Upper lobe of left lung (tissue), 6 donors: ENCODE measurements around the gene TMEM132E. TPM values are rescaled to one million over a fixed set of nuclear protein-coding genes. Genes with fewer than 3 reads are reported as not detected.

ENCODE experiments used
- ATAC-seq, 2 donors: fragments of 200-7000 bp; cut with Tn5 transposase; one replicate each; pipeline ENCODE4 v1.9.1; 2022; ENCODE audit warnings: mild to moderate bottlenecking in 2 of 2, moderate library complexity in 2 of 2; ENCODE audit not compliant: low FRiP score in 2 of 2
- DNase-seq, 2 donors: peaks; one replicate each; pipeline ENCODE4 v3.0.0-alpha.2; 2019 to 2020
- H3K27ac ChIP-seq, 4 donors: fragments of 200-600 bp; sonication (generic); one replicate each; pipeline ENCODE4 v1.5.1; 2016 to 2019
- H3K27me3 ChIP-seq, 4 donors: fragments of 200-600 bp; sonication (generic); one replicate each; pipeline ENCODE4 v1.5.1; 2017 to 2019
- H3K36me3 ChIP-seq, 4 donors: fragments of 200-600 bp; sonication (generic); one replicate each; pipeline ENCODE4 v1.5.1; 2016 to 2019
- H3K4me1 ChIP-seq, 4 donors: fragments of 200-600 bp; sonication (generic); one replicate each; pipeline ENCODE4 v1.5.1; 2018 to 2019
- H3K4me3 ChIP-seq, 4 donors: fragments of 200-600 bp; sonication (generic); one replicate each; pipeline ENCODE4 v1.5.1; 2017 to 2019; ENCODE audit warnings: mild to moderate bottlenecking in 2 of 4, moderate library complexity in 1 of 4
- H3K9me3 ChIP-seq, 4 donors: fragments of 200-600 bp; sonication (generic); one replicate each; pipeline ENCODE4 v1.5.1; 2018 to 2019
- EP300 ChIP-seq, 4 donors: sonication (generic); formaldehyde crosslinking; IDR thresholded peaks; one replicate each; pipeline ENCODE4 v1.5.1; 2017; ENCODE audit warnings: antibody characterized with exemption in 4 of 4, control low read depth in 2 of 4
- POLR2A ChIP-seq, 4 donors: fragments of 450-650 bp; IDR thresholded peaks; one replicate each; pipeline ENCODE4 v1.5.1; 2016 to 2017; ENCODE audit warnings: antibody characterized with exemption in 4 of 4, mild to moderate bottlenecking in 2 of 4
- POLR2AphosphoS5 ChIP-seq, 2 donors: sonication (generic); formaldehyde crosslinking; IDR thresholded peaks; one replicate each; pipeline ENCODE4 v1.5.1; 2017; ENCODE audit warnings: antibody characterized with exemption in 2 of 2
- WGBS, 2 donors: methylation state at CpG; one replicate each; pipeline ENCODE4 v1.1.5; 2017 to 2018; 5-methylcytosine and 5-hydroxymethylcytosine counted together
- total RNA-seq, 6 donors: library from RNA; depleted of rRNA in 4 of 6; stranded (reverse); fragments of >200 nt in 4 of 6; gene quantifications; one replicate each; pipeline versions ENCODE4 v1.1.0 to v1.2.1, GENCODE V29; 2016 to 2021
- TF ChIP-seq, protein P1 (sequence below), 6 experiments: fragments of 450-650 bp in 4 of 6; fragments of 200-600 bp in 2 of 6; sonication (generic) in 2 of 6; IDR thresholded peaks; one replicate each; pipeline ENCODE4 v1.5.1; 2016 to 2019; ENCODE audit warnings: antibody characterized with exemption in 6 of 6
- donor health status: DM: no; HTN: no; CAD: no; lungs with moderate emphysema.
- donor health status: DM: no; HTN: yes; CAD: no; lungs with severe emphysema.

The TMEM132E gene
- total RNA-seq, 6 donors from 2014 or later, result 0.06 to 0.17 TPM; not detected in 4

- Histone ChIP-seq H3K27ac (no peak overlapping the region), H3K36me3 (no peaks in the 10 kb centered on the region), H3K9me3 (no peaks in the 10 kb centered on the region), H3K4me1 (no peaks in the 10 kb centered on the region), H3K27me3 (no peaks in the 10 kb centered on the region), H3K4me3 (no peak overlapping the region)
- 74 to 85% methylated on average over 4 of the region's 4 CpGs for WGBS, 2 donors
- no peak for ATAC-seq
- TF ChIP-seq EP300 (IDR thresholded peaks at IDR 0.05), result no peak
- TF ChIP-seq POLR2A (IDR thresholded peaks at IDR 0.05), result no peak
- TF ChIP-seq, protein P1, sequence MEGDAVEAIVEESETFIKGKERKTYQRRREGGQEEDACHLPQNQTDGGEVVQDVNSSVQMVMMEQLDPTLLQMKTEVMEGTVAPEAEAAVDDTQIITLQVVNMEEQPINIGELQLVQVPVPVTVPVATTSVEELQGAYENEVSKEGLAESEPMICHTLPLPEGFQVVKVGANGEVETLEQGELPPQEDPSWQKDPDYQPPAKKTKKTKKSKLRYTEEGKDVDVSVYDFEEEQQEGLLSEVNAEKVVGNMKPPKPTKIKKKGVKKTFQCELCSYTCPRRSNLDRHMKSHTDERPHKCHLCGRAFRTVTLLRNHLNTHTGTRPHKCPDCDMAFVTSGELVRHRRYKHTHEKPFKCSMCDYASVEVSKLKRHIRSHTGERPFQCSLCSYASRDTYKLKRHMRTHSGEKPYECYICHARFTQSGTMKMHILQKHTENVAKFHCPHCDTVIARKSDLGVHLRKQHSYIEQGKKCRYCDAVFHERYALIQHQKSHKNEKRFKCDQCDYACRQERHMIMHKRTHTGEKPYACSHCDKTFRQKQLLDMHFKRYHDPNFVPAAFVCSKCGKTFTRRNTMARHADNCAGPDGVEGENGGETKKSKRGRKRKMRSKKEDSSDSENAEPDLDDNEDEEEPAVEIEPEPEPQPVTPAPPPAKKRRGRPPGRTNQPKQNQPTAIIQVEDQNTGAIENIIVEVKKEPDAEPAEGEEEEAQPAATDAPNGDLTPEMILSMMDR (IDR thresholded peaks at IDR 0.05), result no peak
- TF ChIP-seq POLR2AphosphoS5 (IDR thresholded peaks at IDR 0.05), result no peak
- no peak for DNase-seq
Measured at GRCh38 chr17:34656801-34657200, 77.4 kb downstream of the TMEM132E start.

GRCh38 chr17:34658811-34659560, 79.6 kb downstream of the TMEM132E start:
- H3K4me3 ChIP-seq, result no peak overlapping the region
- H3K9me3 ChIP-seq, result no peaks in the 10 kb centered on the region
- H3K27me3 ChIP-seq, result no peaks in the 10 kb centered on the region
- ATAC-seq, result no peak
- TF ChIP-seq POLR2A (IDR thresholded peaks at IDR 0.05) (no peak), POLR2AphosphoS5 (IDR thresholded peaks at IDR 0.05) (no peak)
- TF ChIP-seq, protein P1 (IDR thresholded peaks at IDR 0.05), result no peak
- 74% methylated on average over 10 of the region's 10 CpGs for WGBS, 2 donors
- no peak for DNase-seq
- H3K4me1 ChIP-seq, result no peaks in the 10 kb centered on the region
- no peaks in the 10 kb centered on the region for H3K36me3 ChIP-seq
- no peak overlapping the region for H3K27ac ChIP-seq

GRCh38 chr17:34663714-34664113, 84.3 kb downstream of the TMEM132E start:
- 58 to 72% methylated on average over 3 of the region's 3 CpGs for WGBS, 2 donors
- Histone ChIP-seq H3K27me3 (no peaks in the 10 kb centered on the region), H3K9me3 (no peaks in the 10 kb centered on the region), H3K4me1 (no peaks in the 10 kb centered on the region), H3K27ac (no peak overlapping the region), H3K36me3 (no peaks in the 10 kb centered on the region), H3K4me3 (no peak overlapping the region)
- no peak for DNase-seq
- ATAC-seq, result no peak
- TF ChIP-seq, protein P1 (IDR thresholded peaks at IDR 0.05), result no peak
- TF ChIP-seq EP300 (IDR thresholded peaks at IDR 0.05) (no peak), POLR2AphosphoS5 (IDR thresholded peaks at IDR 0.05) (no peak), POLR2A (IDR thresholded peaks at IDR 0.05) (no peak)

- Histone ChIP-seq H3K9me3 (no peaks in the 10 kb centered on the region), H3K36me3 (no peaks in the 10 kb centered on the region), H3K27ac (no peak overlapping the region), H3K4me3 (no peak overlapping the region), H3K4me1 (no peaks in the 10 kb centered on the region), H3K27me3 (no peaks in the 10 kb centered on the region)
- WGBS, 2 donors, result 33 to 37% methylated on average over 12 of the region's 12 CpGs
- TF ChIP-seq POLR2A (IDR thresholded peaks at IDR 0.05) (no peak), POLR2AphosphoS5 (IDR thresholded peaks at IDR 0.05) (no peak), EP300 (IDR thresholded peaks at IDR 0.05) (no peak)
- TF ChIP-seq, protein P1 (IDR thresholded peaks at IDR 0.05), result no peak
- DNase-seq (no peak), ATAC-seq (no peak)
Measured at GRCh38 chr17:34665150-34665806, 85.9 kb downstream of the TMEM132E start.
